Activated naive CD4-positive, alpha-beta T cell treated with anti-CD3 and anti-CD28 coated beads for 36 hours (primary cell): ENCODE results near the gene CLDND2. TPM values are rescaled to one million over a fixed set of nuclear protein-coding genes. Genes with fewer than 3 reads are reported as not detected.

Experiments used
- CTCF ChIA-PET: fragments of 350-600 bp; sonication (Branson Sonifier 250); formaldehyde crosslinking; loops from one replicate; lab custom pipeline; 2021; ENCODE audit warnings: antibody characterized with exemption; lab: Charles Lee
- DNase-seq: peaks from one replicate; pipeline ENCODE4 v3.0.0-alpha.2; 2020
- H3K27ac Mint-ChIP-seq: one replicate; pipeline ENCODE4 v1.8.0; 2021; ENCODE audit warnings: mild to moderate bottlenecking, mixed read lengths
- H3K27me3 Mint-ChIP-seq: one replicate; pipeline ENCODE4 v1.8.0; 2021; ENCODE audit warnings: low read depth, mixed read lengths
- H3K36me3 Mint-ChIP-seq: one replicate; pipeline ENCODE4 v1.8.0; 2021; ENCODE audit warnings: low read depth, mixed read lengths
- H3K4me1 Mint-ChIP-seq: one replicate; pipeline ENCODE4 v1.8.0; 2021; ENCODE audit warnings: low read depth, mixed read lengths
- H3K4me3 Mint-ChIP-seq: one replicate; pipeline ENCODE4 v1.8.0; 2021; ENCODE audit warnings: mild to moderate bottlenecking, moderate library complexity, mixed read lengths
- H3K9me3 Mint-ChIP-seq: one replicate; pipeline ENCODE4 v1.8.0; 2021; ENCODE audit warnings: mixed read lengths
- intact Hi-C: fragments of 100-400 bp; cut with micrococcal nuclease; formaldehyde crosslinking; loops from one replicate; pipeline ENCODE4 v1.15.1; 2023
- total RNA-seq, 2 experiments: library from RNA; stranded (reverse); gene quantifications; one replicate each; pipeline ENCODE4 v1.2.3, GENCODE V29; 2021

Gene CLDND2
- total RNA-seq, 2 experiments from 2014 or later = 0.72 TPM

DNA sequence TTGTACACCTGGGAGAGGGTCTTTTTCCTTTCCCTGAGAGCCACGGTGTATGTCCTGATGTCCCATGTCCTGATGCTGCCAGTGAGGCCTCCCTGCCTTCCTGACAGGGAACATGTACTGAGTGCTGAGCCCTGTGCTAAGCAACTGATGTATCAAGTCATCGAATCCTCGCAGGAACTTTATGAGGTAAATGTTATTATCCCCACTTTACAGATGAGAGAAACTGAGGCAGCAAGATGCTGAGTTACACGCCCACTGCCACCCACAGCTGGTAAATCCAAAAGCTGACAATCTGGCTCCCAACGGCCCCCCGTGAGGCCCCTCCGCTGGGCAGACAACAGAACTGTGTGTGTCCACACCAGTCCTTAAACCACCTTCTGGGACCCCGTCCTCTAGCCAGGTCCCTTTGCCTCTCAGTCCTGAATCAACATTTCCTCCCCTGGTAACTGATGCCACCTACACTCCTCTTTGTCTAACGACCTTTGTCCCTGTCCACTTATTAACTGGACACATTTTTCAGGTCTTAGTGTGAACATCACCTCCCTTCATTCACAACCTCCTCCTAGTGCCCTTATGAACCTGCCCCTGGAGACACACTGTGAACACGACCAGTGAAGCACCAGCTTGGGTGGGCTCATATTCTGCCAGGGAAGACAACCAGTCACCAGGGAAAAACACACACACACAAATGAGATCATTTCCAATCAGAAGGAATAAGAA lies 21.4 kb downstream of the CLDND2 start:
- H3K36me3 Mint-ChIP-seq = peaks cover 15% of the 10 kb centered on the region
- H3K4me1 Mint-ChIP-seq = no peaks in the 10 kb centered on the region
- CTCF ChIA-PET = no interaction called here
- no peak overlapping the region for H3K4me3 Mint-ChIP-seq
- intact Hi-C loops = no loop called here
- no peaks in the 10 kb centered on the region for H3K9me3 Mint-ChIP-seq
- no peak for DNase-seq
- no peak overlapping the region for H3K27ac Mint-ChIP-seq
- no peaks in the 10 kb centered on the region for H3K27me3 Mint-ChIP-seq

DNA sequence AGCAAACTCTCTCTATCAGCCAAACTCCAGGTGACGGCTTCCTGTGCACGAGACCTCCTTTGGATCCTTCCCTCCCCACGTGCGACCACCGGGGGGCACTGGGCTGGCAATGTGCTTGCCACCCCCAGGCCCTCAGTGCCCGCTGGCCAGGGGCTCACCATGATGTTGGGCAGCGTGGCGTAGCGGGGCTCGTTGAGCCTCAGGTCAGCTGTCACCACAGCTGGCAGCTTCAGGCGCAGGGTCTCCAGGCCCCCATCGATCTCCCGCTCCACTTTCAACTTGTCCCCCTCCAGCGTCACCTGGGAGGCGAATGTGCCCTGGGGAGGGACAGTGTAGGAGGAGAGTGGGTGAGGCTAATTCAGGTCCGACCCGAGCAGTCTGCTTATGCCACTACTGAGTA lies 22.1 kb downstream of the CLDND2 start:
- Mint-ChIP-seq H3K4me3 (no peak overlapping the region), H3K36me3 (peaks cover 11% of the 10 kb centered on the region), H3K27me3 (no peaks in the 10 kb centered on the region), H3K9me3 (no peaks in the 10 kb centered on the region), H3K4me1 (no peaks in the 10 kb centered on the region), H3K27ac (no peak overlapping the region)
- intact Hi-C loops = no loop called here
- DNase-seq = no peak
- CTCF ChIA-PET = no interaction called here

DNA sequence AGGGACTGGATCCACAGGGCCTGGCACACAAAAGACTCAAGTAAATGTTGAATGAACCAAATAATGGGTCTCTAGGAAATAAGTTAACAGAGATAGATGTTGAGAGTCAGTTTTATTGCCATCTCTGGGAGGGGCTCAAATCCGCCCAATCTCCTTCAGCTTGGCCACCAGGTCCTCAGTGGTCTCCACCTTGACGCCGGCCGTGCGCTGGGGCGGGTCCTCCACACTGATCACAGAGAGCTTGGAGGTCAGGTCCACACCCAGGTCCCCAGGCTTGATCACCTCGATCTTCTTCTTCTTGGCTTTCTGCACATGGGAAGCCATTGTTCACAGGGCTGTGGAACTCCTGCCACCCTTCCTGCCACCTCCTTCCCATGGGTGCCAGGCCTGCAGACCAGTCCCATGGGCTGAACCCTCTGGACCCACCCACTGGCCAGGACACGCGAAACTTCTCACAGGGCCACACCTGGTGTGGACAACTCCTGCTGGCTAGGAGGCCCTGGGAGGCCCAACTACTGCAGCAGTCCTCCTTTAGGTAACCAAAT lies 23.7 kb downstream of the CLDND2 start:
- DNase-seq = no peak
- no peak overlapping the region for H3K27ac Mint-ChIP-seq

DNA sequence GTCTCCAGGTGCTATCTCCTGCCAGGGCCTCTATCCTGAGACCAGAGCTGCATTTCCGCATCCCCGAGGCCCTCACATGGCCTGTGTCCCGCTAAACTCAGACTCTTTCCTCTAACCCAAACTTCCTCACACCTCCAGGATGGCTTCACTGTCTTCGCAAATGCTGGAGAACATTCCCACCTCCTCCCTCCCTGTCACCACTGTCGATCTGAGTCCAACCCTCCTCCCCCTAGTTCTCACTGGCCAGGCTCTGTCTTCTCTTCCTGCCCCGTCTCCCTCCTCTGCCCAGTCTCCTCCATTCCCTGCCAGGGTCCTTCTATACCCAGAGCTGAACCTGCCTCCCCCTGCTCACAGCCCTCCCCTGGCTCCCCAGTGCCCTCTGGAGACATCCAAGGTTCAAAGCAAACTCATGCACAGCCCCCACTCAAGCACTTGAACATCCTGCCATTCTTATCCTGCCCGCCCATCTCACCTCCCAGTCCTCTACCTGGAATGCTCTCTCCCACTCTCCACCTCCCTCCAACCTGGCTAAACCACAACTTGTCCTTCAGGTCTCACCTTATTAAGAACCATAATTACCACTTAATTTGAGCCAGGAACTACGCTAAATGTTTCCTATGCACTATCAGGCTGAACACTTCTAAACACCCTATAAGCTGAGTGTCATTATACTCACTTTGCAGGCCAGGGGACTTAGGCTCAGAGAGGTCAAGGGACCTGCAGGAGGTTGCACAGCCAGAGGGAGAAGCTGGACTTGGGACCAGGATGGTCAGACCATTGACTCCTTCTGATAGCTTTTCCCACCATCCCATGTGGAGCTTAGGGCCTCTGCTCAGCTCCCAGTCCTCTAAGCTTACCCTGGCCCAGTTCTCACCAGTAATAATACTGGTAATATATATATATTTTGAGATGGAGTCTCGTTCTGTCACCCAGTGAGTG lies 25.9 kb downstream of the CLDND2 start:
- no peaks in the 10 kb centered on the region for H3K27me3 Mint-ChIP-seq

More for the DNA sequence above, 23.7 kb downstream of the CLDND2 start:
- no peaks in the 10 kb centered on the region for H3K27me3 Mint-ChIP-seq
- intact Hi-C loops = no loop called here
- no peaks in the 10 kb centered on the region for H3K9me3 Mint-ChIP-seq
- H3K36me3 Mint-ChIP-seq = peaks cover 9% of the 10 kb centered on the region
- H3K4me3 Mint-ChIP-seq = no peak overlapping the region
- CTCF ChIA-PET = no interaction called here
- peaks cover 2% of the 10 kb centered on the region for H3K4me1 Mint-ChIP-seq

DNA sequence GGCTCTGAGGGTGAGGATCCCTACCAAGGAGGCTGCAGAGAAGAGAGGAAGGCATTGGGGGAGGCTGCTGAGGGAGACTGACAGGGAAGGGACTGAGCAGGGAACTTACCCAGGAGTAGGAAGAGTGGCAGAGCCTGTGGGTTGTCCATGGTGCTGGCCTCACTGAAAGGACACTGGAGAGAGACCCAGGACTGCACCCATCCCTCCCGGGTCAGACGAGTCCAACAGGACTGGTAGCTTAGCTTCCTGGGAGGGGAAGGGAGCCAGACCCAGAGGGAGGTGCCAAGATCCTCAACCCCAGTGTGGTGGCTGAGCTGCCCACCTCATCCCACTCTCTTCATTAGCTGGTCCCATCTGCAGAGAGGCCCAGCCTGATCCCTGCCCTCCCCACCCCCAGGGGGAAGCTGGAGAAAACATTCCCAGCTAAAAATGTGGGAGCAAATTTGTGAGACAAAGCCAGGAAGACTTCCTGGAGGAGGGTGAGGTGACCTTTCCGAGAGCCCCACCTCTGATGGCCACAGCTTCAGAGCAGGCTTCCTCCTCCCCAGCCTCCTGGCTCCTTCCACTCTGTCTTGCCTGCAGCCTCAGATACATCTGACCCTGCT lies 26.7 kb downstream of the CLDND2 start, which contains the start of gene VSIG10L:
Gene VSIG10L (minus strand): TSS at position 164 of the 605 bp plus-strand sequence. CDS start 15 bp downstream, at position 149.
- CTCF ChIA-PET = interaction anchor here (0.6 to 0.9 kb wide), 6 partner anchors 8 to 435 kb away, joined by 3 to 5 read pairs (median 3); no protein-coding TSS in a partner anchor
- H3K9me3 Mint-ChIP-seq = no peaks in the 10 kb centered on the region
- H3K4me3 Mint-ChIP-seq = peak within 1 kb of the TSS; percentile 55
- peak within 1 kb of the TSS; percentile 31 for H3K27ac Mint-ChIP-seq
- H3K36me3 Mint-ChIP-seq = peaks cover 7% of the 10 kb centered on the region
- no peaks in the 10 kb centered on the region for H3K27me3 Mint-ChIP-seq
- DNase-seq = no peak
- intact Hi-C loops = no loop called here
- H3K4me1 Mint-ChIP-seq = peaks cover 13% of the 10 kb centered on the region

More for the DNA sequence above, 25.9 kb downstream of the CLDND2 start:
- Mint-ChIP-seq H3K4me1 (peaks cover 13% of the 10 kb centered on the region), H3K27ac (no peak overlapping the region), H3K9me3 (no peaks in the 10 kb centered on the region), H3K4me3 (no peak overlapping the region), H3K36me3 (peaks cover 7% of the 10 kb centered on the region)
- CTCF ChIA-PET = interaction anchor here (0.6 to 1.1 kb wide), 3 partner anchors 17 to 97 kb away, joined by 3 to 4 read pairs (median 3); no protein-coding TSS in a partner anchor
- intact Hi-C loops = no loop called here
- DNase-seq = no peak

DNA sequence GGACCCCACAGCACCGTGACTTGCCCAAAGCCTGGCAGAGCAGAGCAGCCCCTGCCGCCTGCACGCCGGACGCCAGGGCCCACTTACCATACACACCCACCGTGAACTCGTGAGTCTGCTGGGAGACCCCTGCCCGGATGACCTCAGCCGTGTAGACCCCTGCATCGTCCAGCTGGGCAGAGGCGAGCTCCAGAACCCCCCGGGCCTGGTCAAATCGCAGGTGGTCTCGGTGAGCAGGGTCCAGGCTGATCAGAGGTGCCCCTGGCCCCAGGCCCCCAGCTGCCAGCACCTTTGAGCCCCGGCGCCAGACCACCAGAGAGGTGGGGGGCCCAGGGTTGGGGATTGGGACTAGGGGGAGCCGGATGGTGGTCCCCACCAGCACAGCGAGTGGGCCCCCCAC lies 27.7 kb downstream of the CLDND2 start:
- CTCF ChIA-PET = interaction anchor here (0.7 to 1.7 kb wide), 3 partner anchors 67 to 437 kb away, joined by 3 to 6 read pairs (median 3); no protein-coding TSS in a partner anchor
- Mint-ChIP-seq H3K27ac (no peak overlapping the region), H3K27me3 (no peaks in the 10 kb centered on the region), H3K36me3 (peaks cover 3% of the 10 kb centered on the region), H3K4me3 (peak overlapping the region; percentile 55), H3K9me3 (no peaks in the 10 kb centered on the region), H3K4me1 (peaks cover 13% of the 10 kb centered on the region)
- no peak for DNase-seq
- intact Hi-C loops = no loop called here

DNA sequence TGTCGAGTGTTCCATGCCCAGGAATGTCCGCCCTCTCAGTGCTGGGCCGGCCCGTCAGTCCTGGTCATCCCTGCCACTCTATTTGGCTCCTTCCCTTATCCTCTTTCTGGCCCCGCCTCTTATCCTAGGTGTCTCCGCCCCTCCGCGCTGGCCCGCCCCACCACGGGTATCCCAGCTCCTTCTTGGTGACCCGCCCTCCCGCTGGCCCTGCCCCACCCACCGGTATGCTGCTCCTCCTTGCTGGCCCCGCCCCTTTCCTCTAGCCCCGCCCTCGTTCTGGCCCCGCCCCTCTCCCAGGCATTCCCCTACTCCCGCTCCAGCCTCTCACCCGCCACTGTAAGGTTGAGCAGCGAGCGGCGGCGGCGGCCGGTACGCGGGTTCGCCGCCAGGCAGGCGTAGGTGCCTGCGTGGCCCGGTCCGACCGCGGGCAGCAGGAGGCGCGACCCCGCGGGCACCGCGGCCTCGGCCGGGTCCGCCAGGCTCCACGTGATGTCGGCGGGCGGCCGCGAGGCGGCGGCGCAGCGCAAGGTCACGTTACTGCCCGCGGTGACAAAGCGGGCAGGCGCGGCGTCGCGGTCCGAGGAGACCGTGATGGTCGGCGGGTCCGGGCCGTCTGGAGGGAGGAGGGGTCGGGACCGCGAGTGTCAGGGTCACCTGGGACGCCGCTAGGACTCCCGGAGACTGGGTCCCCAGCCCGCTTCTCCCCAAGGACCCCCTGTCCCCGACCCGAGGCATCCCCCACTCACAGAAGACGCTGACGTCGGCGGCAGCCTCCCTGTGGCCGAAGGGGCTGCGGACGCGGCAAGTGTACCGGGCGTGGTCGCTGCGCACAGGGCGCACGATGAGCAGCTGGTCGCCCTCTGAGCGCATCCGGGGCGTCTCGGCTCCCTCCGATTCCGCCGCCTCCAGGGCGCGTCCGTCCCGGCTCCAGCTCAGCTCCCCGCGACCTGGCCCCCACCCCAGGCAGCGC lies 28.8 kb downstream of the CLDND2 start:
- peak; percentile 99 for DNase-seq
- CTCF ChIA-PET = interaction anchor here (0.6 to 1.8 kb wide), 10 partner anchors 44 to 160 kb away, joined by 3 to 6 read pairs (median 4); no protein-coding TSS in a partner anchor
- Mint-ChIP-seq H3K36me3 (peaks cover 3% of the 10 kb centered on the region), H3K4me1 (peaks cover 13% of the 10 kb centered on the region), H3K27ac (peak overlapping the region; percentile 58), H3K9me3 (no peaks in the 10 kb centered on the region), H3K4me3 (peak overlapping the region; percentile 83), H3K27me3 (no peaks in the 10 kb centered on the region)
- intact Hi-C loops = loop anchor here (1.0 to 5.0 kb wide), 6 partner anchors 27 to 317 kb away; no protein-coding TSS in a partner anchor

DNA sequence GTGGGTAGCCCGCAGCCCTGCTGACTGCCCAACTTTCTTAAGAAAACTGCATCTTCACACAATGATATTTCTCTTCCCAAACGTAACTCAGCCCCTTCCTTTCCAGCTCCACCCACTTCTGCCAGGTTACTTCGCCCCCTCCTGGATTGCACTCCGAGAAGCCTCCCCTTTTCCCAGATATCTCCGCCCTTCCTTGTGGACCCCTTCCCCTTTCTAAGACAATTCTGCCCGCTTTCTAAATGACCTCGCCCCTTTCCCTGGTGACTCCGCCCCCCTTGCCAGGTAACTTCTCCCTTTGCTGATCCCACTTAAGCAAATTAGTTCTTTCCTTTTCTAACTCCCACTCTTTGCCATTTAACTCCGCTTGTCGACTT lies 29.5 kb downstream of the CLDND2 start:
- CTCF ChIA-PET = interaction anchor here (0.6 to 1.8 kb wide), 10 partner anchors 44 to 159 kb away, joined by 3 to 8 read pairs (median 4); no protein-coding TSS in a partner anchor
- Mint-ChIP-seq H3K27ac (peak overlapping the region; percentile 58), H3K36me3 (no peaks in the 10 kb centered on the region), H3K4me1 (peaks cover 13% of the 10 kb centered on the region), H3K4me3 (peak overlapping the region; percentile 83), H3K9me3 (no peaks in the 10 kb centered on the region), H3K27me3 (no peaks in the 10 kb centered on the region)
- DNase-seq = no peak
- intact Hi-C loops = loop anchor here (1.0 to 5.0 kb wide), 6 partner anchors 28 to 318 kb away; no protein-coding TSS in a partner anchor

DNA sequence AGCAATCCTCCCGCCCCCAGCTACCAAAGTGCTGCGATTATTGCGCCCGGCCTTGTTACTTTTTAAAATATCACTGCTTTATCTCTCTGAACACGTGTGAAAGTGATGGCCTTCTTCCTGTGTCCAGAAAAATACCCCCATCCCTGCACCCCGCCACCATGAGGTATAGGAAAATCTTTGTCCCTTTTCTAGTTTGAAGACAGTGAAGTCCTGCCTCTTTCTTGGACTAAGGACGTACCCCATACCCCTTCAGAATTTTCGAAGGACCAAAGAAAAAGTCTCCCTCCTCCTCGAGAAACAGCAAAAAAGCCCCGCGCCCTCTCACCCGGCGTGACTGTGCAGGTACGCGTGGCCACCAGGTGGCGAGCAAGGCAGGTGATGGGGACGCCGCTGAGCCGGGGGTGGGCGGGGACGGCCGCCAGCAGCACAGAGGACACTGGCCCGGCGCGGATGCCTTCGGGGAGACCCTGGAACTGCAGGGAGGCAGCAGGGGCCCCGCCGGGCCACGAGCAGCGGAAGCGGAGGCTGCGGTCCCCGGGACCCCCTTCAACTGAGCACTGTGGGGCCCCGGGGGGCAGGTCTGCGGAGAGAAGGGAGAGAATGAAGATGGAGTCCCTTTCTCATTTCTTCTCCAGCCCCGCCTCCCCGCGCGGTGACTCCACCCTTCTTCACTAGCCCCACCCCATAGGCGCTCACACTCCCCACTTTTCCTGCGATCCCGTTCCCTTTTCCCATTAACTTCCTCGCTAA lies 30.1 kb downstream of the CLDND2 start:
- Mint-ChIP-seq H3K4me1 (peaks cover 13% of the 10 kb centered on the region), H3K27me3 (no peaks in the 10 kb centered on the region)
- intact Hi-C loops = loop anchor here (1.0 to 5.0 kb wide), 6 partner anchors 29 to 319 kb away; no protein-coding TSS in a partner anchor

More for the DNA sequence above, 30.1 kb downstream of the CLDND2 start:
- CTCF ChIA-PET = interaction anchor here (0.7 to 1.8 kb wide), 15 partner anchors 16 to 134 kb away, joined by 3 to 8 read pairs (median 4); no protein-coding TSS in a partner anchor
- H3K4me3 Mint-ChIP-seq = peak overlapping the region; percentile 83
- DNase-seq = peak; percentile 91
- peak overlapping the region; percentile 46 for H3K27ac Mint-ChIP-seq
- H3K9me3 Mint-ChIP-seq = no peaks in the 10 kb centered on the region
- no peaks in the 10 kb centered on the region for H3K36me3 Mint-ChIP-seq
